ENCODE measurements around the gene KRT74.

DNA sequence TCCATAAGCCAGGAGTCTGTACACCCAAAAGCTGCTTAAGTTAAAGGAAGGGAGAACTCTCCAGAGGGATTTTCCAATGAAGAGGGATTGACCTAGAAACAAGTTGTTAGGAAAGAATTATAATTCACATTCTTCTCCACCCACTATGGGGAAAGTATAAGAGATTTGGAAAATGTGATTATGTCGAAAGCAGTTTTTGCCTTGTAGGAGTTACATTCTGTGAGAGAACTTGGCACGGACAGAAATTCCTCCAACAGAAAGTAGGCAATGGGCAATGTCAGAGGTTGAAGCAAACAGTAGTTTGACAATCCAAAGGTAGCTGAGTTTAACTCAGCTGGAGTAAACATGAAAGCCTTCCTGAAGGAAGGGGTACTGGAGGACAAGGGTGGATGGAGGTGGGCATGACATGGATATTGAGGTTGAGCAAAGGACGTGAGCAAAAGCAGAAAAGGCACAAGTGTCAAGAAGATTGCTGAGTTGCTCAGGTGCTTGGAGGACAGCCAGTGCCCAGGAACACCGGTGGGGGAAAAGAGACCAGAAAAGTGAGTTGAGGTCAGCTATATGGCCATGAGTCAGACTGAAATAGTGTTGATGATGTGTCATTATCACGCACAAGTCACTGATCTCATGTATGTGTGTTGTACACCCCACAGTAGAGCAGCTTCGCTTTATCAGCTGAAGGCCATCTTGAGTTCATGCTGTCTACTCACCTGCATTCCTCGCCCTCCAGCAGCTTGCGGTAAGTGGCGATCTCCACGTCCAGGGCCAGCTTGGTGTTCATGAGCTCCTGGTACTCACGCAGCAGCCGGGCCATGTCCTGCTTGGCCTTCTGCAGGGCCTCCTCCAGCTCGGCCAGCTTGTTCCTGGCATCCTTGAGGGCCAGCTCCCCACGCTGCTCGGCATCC is 57.5 kb downstream of the KRT74 start:
- TF ChIP-seq, protein P1, sequence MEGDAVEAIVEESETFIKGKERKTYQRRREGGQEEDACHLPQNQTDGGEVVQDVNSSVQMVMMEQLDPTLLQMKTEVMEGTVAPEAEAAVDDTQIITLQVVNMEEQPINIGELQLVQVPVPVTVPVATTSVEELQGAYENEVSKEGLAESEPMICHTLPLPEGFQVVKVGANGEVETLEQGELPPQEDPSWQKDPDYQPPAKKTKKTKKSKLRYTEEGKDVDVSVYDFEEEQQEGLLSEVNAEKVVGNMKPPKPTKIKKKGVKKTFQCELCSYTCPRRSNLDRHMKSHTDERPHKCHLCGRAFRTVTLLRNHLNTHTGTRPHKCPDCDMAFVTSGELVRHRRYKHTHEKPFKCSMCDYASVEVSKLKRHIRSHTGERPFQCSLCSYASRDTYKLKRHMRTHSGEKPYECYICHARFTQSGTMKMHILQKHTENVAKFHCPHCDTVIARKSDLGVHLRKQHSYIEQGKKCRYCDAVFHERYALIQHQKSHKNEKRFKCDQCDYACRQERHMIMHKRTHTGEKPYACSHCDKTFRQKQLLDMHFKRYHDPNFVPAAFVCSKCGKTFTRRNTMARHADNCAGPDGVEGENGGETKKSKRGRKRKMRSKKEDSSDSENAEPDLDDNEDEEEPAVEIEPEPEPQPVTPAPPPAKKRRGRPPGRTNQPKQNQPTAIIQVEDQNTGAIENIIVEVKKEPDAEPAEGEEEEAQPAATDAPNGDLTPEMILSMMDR (IDR thresholded peaks at IDR 0.05), result no peak
- TF ChIP-seq POLR2A (IDR thresholded peaks at IDR 0.05), result no peak
- TF ChIP-seq POLR2AphosphoS5 (IDR thresholded peaks at IDR 0.05), result no peak
- no peak for TF ChIP-seq EP300 (IDR thresholded peaks at IDR 0.05)

All from gastroesophageal sphincter (tissue), 3 donors.